MCF 10A (cell line): ENCODE data around the gene KRT77. TPM values are rescaled to one million over a fixed set of nuclear protein-coding genes. Genes with fewer than 3 reads are reported as not detected.
"Not testable (repeated sequence)": the region's sequence is repeated elsewhere in the genome, so short reads cannot be mapped to it uniquely, and the experiment has no call there.

Experiments
- BruUV-seq: library from RNA; stranded (reverse); fragments of 400-500 nt; replicated peaks from 2 replicates; lab custom pipeline; 2021; lab: Mats Ljungman, UMichigan
- CTCF ChIA-PET: fragments of 300-600 bp; sonication (Branson Sonifier 250); formaldehyde crosslinking; extraction: SDS; loops from one replicate; lab custom pipeline; 2021; ENCODE audit warnings: antibody characterized with exemption, inconsistent platforms; lab: Yijun Ruan, JAX
- POLR2A ChIA-PET: fragments of 300-600, 350-650 bp; sonication (Branson Sonifier 250); formaldehyde crosslinking; extraction: SDS; loops from one replicate; lab custom pipeline; 2020; ENCODE audit warnings: antibody characterized with exemption, inconsistent platforms; lab: Yijun Ruan, JAX
- DNase-seq: peaks from one replicate; pipeline ENCODE4 v3.0.0-alpha.2; 2018; ENCODE audit not compliant: unreplicated experiment
- H3K27ac Mint-ChIP-seq: one replicate; pipeline ENCODE4 v1.8.0; 2022; ENCODE audit warnings: mild to moderate bottlenecking, low read depth, mixed read lengths; ENCODE audit not compliant: unreplicated experiment
- H3K27me3 Mint-ChIP-seq: one replicate; pipeline ENCODE4 v1.8.0; 2022; ENCODE audit warnings: mixed read lengths; ENCODE audit not compliant: insufficient read depth, unreplicated experiment
- H3K36me3 Mint-ChIP-seq: one replicate; pipeline ENCODE4 v1.8.0; 2022; ENCODE audit warnings: mild to moderate bottlenecking, moderate library complexity, mixed read lengths; ENCODE audit not compliant: insufficient read depth, unreplicated experiment
- H3K4me1 Mint-ChIP-seq: one replicate; pipeline ENCODE4 v1.8.0; 2022; ENCODE audit warnings: mixed read lengths; ENCODE audit not compliant: insufficient read depth, unreplicated experiment
- H3K4me3 Mint-ChIP-seq: one replicate; pipeline ENCODE4 v1.8.0; 2022; ENCODE audit warnings: mild to moderate bottlenecking, moderate library complexity, mixed read lengths; ENCODE audit not compliant: unreplicated experiment
- H3K9me3 Mint-ChIP-seq: one replicate; pipeline ENCODE4 v1.8.0; 2022; ENCODE audit warnings: mixed read lengths; ENCODE audit not compliant: unreplicated experiment
- CTCF ChIP-seq: fragments of 200-600 bp; IDR thresholded peaks from one replicate; pipeline ENCODE4 v1.8.0; 2022; ENCODE audit warnings: antibody characterized with exemption, mild to moderate bottlenecking; ENCODE audit not compliant: unreplicated experiment
- intact Hi-C: fragments of 100-400 bp; cut with micrococcal nuclease; formaldehyde crosslinking; loops from 2 replicates; pipeline ENCODE4 v1.14.1; 2022
- total RNA-seq: library from RNA; stranded (reverse); gene quantifications from 2 replicates; pipeline ENCODE4 v1.2.3, GENCODE V29; 2022

Gene KRT77
- total RNA-seq, 1 experiment from 2014 or later: not detected

- Mint-ChIP-seq H3K4me1 (no peaks in the 10 kb centered on the region), H3K9me3 (no peaks in the 10 kb centered on the region), H3K36me3 (no peaks in the 10 kb centered on the region), H3K27me3 (peaks cover 38% of the 10 kb centered on the region), H3K4me3 (no peak overlapping the region), H3K27ac (no peak overlapping the region)
- BruUV-seq: no TSS peak
- no peak for DNase-seq
- CTCF ChIA-PET: no interaction called here
- POLR2A ChIA-PET: no interaction called here
- no peak for TF ChIP-seq CTCF
- intact Hi-C loops: no loop called here
Observed at GRCh38 chr12:52670961-52671360, 32.4 kb downstream of the KRT77 start.

GRCh38 chr12:52670506-52670905, 32.8 kb downstream of the KRT77 start:
- Mint-ChIP-seq H3K27ac (no peak overlapping the region), H3K36me3 (no peaks in the 10 kb centered on the region), H3K9me3 (no peaks in the 10 kb centered on the region), H3K4me1 (no peaks in the 10 kb centered on the region), H3K4me3 (no peak overlapping the region), H3K27me3 (peaks cover 34% of the 10 kb centered on the region)
- no peak for TF ChIP-seq CTCF
- CTCF ChIA-PET: no interaction called here
- no peak for DNase-seq
- intact Hi-C loops: no loop called here
- no TSS peak for BruUV-seq
- POLR2A ChIA-PET: no interaction called here

- H3K4me3 Mint-ChIP-seq, intact Hi-C loops, H3K27ac Mint-ChIP-seq, H3K4me1 Mint-ChIP-seq, BruUV-seq, DNase-seq, POLR2A ChIA-PET, H3K36me3 Mint-ChIP-seq, H3K9me3 Mint-ChIP-seq: not testable (repeated sequence)
- CTCF ChIA-PET: interaction anchor here (0.7 kb wide), 1 partner anchor 311 kb away, joined by 7 read pairs; no protein-coding TSS in a partner anchor
- peaks cover 34% of the 10 kb centered on the region for H3K27me3 Mint-ChIP-seq
Observed at GRCh38 chr12:52669941-52670340, 33.4 kb downstream of the KRT77 start.

- intact Hi-C loops: no loop called here
- no TSS peak for BruUV-seq
- no peak overlapping the region for H3K4me3 Mint-ChIP-seq
- no peaks in the 10 kb centered on the region for H3K36me3 Mint-ChIP-seq
- H3K27ac Mint-ChIP-seq: no peak overlapping the region
- H3K9me3 Mint-ChIP-seq: no peaks in the 10 kb centered on the region
- CTCF ChIA-PET: interaction anchor here (0.6 to 2.0 kb wide), 3 partner anchors 14 to 312 kb away, joined by 3 to 7 read pairs (median 5); no protein-coding TSS in a partner anchor
- no peaks in the 10 kb centered on the region for H3K4me1 Mint-ChIP-seq
- POLR2A ChIA-PET: no interaction called here
- H3K27me3 Mint-ChIP-seq: peaks cover 32% of the 10 kb centered on the region
- no peak for TF ChIP-seq CTCF
- no peak for DNase-seq
Observed at GRCh38 chr12:52669426-52669825, 33.9 kb downstream of the KRT77 start.

- no peaks in the 10 kb centered on the region for H3K36me3 Mint-ChIP-seq
- no TSS peak for BruUV-seq
- no peaks in the 10 kb centered on the region for H3K9me3 Mint-ChIP-seq
- H3K27ac Mint-ChIP-seq: no peak overlapping the region
- intact Hi-C loops: no loop called here
- TF ChIP-seq CTCF: no peak
- no peak overlapping the region for H3K4me3 Mint-ChIP-seq
- no peaks in the 10 kb centered on the region for H3K4me1 Mint-ChIP-seq
- ChIA-PET POLR2A (interaction anchor here (1.0 kb wide), 1 partner anchor 31 kb away, joined by 3 read pairs; no protein-coding TSS in a partner anchor), CTCF (interaction anchor here (1.6 to 2.0 kb wide), 2 partner anchors 13 to 210 kb away, joined by 4 to 5 read pairs; no protein-coding TSS in a partner anchor)
- DNase-seq: no peak
- H3K27me3 Mint-ChIP-seq: peaks cover 34% of the 10 kb centered on the region
Observed at GRCh38 chr12:52667931-52668330, 35.4 kb downstream of the KRT77 start.
